Spleen (tissue), 11 donors: ENCODE measurements around the gene TMEM92. TPM values are rescaled to one million over a fixed set of nuclear protein-coding genes. Genes with fewer than 3 reads are reported as not detected.

Source experiments
- DNase-seq: peaks from one replicate; pipeline ENCODE4 v3.0.0-alpha.2; 2020
- H3K27ac ChIP-seq, 8 donors: fragments of 200-600 bp; sonication (generic) in 7 of 8; 1 replicate in 4 of 8; 2 replicates in 4 of 8; pipeline versions ENCODE4 v1.5.0 to v1.8.0; 2016 to 2021; ENCODE audit warnings: inconsistent platforms in 4 of 8, mild to moderate bottlenecking in 4 of 8, moderate library complexity in 1 of 8
- H3K27me3 ChIP-seq, 7 donors: fragments of 200-600 bp; sonication (generic) in 6 of 7; replicated peaks in 1 of 7; 1 replicate in 4 of 7; 2 replicates in 3 of 7; pipeline versions ENCODE4 v1.5.0 to v1.8.0; 2016 to 2021; ENCODE audit warnings: inconsistent platforms in 3 of 7, mild to moderate bottlenecking in 1 of 7
- H3K36me3 ChIP-seq, 6 donors: fragments of 200-600 bp; sonication (generic) in 5 of 6; 1 replicate in 4 of 6; 2 replicates in 2 of 6; pipeline versions ENCODE4 v1.5.0 to v1.8.0; 2016 to 2021; ENCODE audit warnings: inconsistent platforms in 2 of 6
- H3K4me1 ChIP-seq, 6 donors: fragments of 200-600 bp; sonication (generic) in 5 of 6; 1 replicate in 3 of 6; 2 replicates in 3 of 6; pipeline versions ENCODE4 v1.5.0 to v1.8.0; 2016 to 2021; ENCODE audit warnings: inconsistent platforms in 3 of 6
- H3K4me3 ChIP-seq, 8 donors: fragments of 200-600 bp; sonication (generic) in 7 of 8; 1 replicate in 4 of 8; 2 replicates in 4 of 8; pipeline versions ENCODE4 v1.5.0 to v1.8.0; 2016 to 2021; ENCODE audit warnings: inconsistent platforms in 4 of 8, mild to moderate bottlenecking in 4 of 8, moderate library complexity in 2 of 8
- H3K9me3 ChIP-seq, 8 donors: fragments of 200-600 bp; sonication (generic) in 7 of 8; 1 replicate in 4 of 8; 2 replicates in 4 of 8; pipeline versions ENCODE4 v1.5.0 to v1.8.0; 2016 to 2021; ENCODE audit warnings: inconsistent platforms in 4 of 8
- POLR2A ChIP-seq, 3 donors: fragments of 450-650 bp; IDR thresholded peaks; one replicate each; pipeline ENCODE4 v1.5.1; 2017; ENCODE audit warnings: antibody characterized with exemption in 3 of 3, mild to moderate bottlenecking in 1 of 3
- POLR2AphosphoS5 ChIP-seq, 3 donors: sonication (generic); formaldehyde crosslinking; IDR thresholded peaks; one replicate each; pipeline ENCODE4 v1.5.1; 2017; ENCODE audit warnings: antibody characterized with exemption in 3 of 3
- WGBS, 5 donors: extraction: QIAGEN DNeasy Blood & Tissue Kit in 3 of 5; methylation state at CpG; one replicate each; pipeline versions ENCODE4 v1.1.5 to v1.1.7; 2013 to 2018; 5-methylcytosine and 5-hydroxymethylcytosine counted together
- intact Hi-C: fragments of 100-400 bp; cut with DNase I; formaldehyde crosslinking; loops from one replicate; pipeline ENCODE4 v1.15.0; 2023; ENCODE audit warnings: low total_unique reads
- polyA plus RNA-seq, 3 donors: library from polyadenylated mRNA; stranded (reverse); fragments of 200-250 nt; gene quantifications; one replicate each; pipeline ENCODE4 v1.2.1, GENCODE V29; 2013
- total RNA-seq, 7 donors: library from RNA; depleted of rRNA in 3 of 7; stranded (reverse); fragments of >200 nt in 3 of 7; fragmentation: NEBNext Ultra II Directional in 4 of 7; extraction: Animal tissue kit (Norgen Biotek cat#: 25700) in 4 of 7; gene quantifications; one replicate each; pipeline versions ENCODE4 v1.1.0 to v1.2.1, GENCODE V29; 2016 to 2021
- TF ChIP-seq, protein P1 (sequence below), 11 experiments: fragments of 200-600 bp in 7 of 11; fragments of 450-650 bp in 4 of 11; sonication (generic) in 4 of 11; IDR thresholded peaks in 8 of 11; conservative IDR thresholded peaks in 3 of 11; 1 replicate in 7 of 11; 2 replicates in 4 of 11; pipeline versions ENCODE4 v1.4.0 to v1.8.0; 2016 to 2021; ENCODE audit warnings: antibody characterized with exemption in 11 of 11, inconsistent platforms in 4 of 11, mild to moderate bottlenecking in 1 of 11
- donor health status: healthy with polysubstance abuse.
- donor health status: DM: no; HTN: no; CAD: no; lungs with moderate emphysema.
- donor health status: DM: no; HTN: no; CAD: no.
- donor health status: Bipolar disorder and iron deficiency.
- donor health status: healthy.
- donor health status: DM: no; HTN: no; CAD: no.
- donor health status: DM: yes; HTN: yes; CAD: no.

The TMEM92 gene
- total and polyA plus RNA-seq, 10 donors = 0.06 to 0.49 (median 0.44) TPM; not detected in 7

DNA sequence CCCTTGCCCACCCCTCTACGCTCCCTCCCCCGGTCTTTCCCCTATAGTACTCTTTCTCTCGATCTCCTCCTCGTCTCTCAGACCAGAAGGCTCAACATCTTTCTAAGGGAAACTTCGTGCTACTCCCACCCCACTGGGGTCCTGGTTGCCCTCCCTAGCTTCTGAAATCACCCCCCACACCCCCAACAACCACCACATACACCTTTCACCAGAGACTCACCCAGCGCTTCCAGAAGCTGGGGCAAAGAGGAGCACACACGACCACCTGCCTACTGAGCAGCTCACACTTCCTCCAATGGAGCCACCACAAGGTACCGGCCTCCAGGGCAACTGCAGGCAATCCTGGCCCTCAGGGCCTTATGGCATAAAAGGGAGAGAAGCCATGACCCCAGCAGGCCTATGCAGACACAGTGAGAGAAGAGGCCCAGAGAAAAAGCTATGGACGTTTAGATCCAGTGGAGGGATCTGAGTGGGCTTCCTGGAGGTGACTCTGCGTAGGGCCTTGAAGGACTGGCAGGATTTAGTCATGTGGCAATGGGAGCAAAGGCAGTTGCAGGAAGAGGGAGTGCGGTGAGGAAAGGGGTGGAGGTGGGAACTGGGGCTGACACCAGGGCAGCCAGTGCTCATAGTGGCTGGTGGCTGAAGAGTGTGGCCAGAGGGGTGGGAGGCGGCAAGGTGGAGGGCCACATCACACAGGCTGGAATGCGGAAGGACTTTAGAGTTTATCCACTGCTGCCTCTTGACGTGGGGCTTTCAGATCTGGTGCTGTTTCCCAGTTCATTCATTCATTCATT lies 12.1 kb upstream of the TMEM92 start:
- peaks cover 0 to 9% (median 0%) of the 10 kb centered on the region in 6 donors for H3K4me1 ChIP-seq
- 73 to 86% (median 77%) methylated on average over 14 of the region's 14 CpGs for WGBS, 5 donors

DNA sequence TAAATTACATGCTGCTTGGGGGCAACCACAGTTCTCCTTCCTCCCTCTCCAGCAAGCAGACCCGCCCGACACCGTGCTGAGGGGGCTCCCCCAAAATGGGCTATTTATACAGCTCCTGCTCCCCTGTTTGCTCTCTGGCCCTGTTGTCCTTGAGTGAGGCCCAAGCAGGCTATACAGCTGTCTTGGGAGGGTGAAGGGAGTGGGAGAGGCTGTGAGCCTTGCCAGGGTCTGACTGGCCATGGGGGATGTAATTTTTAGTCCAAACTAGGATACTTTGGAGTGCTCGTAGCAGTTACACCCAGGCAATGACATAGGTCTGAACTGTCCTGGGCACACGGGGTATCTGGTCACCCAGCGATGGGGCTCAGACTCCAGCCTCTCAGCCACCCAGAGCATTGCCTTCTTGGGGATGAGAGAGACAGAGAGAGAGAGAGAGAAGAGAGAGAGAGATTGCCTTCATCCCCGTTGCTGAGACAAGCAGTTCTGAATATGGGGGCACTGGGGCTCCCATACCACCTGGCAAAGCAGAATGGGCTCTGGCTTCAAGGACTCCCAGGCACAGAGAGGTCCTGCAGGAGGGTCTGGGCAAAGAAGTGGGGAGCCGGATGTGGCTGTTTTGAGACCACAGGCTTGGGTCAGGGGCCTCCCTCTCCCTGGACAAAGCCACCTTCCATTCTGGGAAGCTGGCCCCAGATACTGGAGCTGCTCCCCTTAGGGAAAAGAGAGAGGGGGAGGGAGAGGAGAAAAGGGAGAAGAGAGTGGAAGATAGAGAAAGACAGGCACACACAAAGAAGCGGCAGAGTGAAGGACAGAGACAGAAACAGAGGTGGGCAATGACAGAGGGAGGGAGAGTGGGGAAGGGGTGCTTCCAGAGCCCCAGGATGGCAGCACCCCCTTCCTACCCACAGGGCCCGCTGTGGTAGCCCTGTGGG lies 10.7 kb upstream of the TMEM92 start:
- intact Hi-C loops = no loop called here
- H3K4me1 ChIP-seq = peaks cover 0 to 9% (median 0%) of the 10 kb centered on the region in 6 donors

More for the DNA sequence above, 12.1 kb upstream of the TMEM92 start:
- Histone ChIP-seq H3K4me3 (no peak overlapping the region), H3K9me3 (no peaks in the 10 kb centered on the region), H3K36me3 (no peaks in the 10 kb centered on the region), H3K27ac (no peak overlapping the region), H3K27me3 (peaks cover 0 to 49% (median 0%) of the 10 kb centered on the region in 7 donors)
- intact Hi-C loops = no loop called here
- no peak for TF ChIP-seq POLR2A (IDR thresholded peaks at IDR 0.05)
- TF ChIP-seq POLR2AphosphoS5 (IDR thresholded peaks at IDR 0.05) = no peak
- TF ChIP-seq, protein P1, sequence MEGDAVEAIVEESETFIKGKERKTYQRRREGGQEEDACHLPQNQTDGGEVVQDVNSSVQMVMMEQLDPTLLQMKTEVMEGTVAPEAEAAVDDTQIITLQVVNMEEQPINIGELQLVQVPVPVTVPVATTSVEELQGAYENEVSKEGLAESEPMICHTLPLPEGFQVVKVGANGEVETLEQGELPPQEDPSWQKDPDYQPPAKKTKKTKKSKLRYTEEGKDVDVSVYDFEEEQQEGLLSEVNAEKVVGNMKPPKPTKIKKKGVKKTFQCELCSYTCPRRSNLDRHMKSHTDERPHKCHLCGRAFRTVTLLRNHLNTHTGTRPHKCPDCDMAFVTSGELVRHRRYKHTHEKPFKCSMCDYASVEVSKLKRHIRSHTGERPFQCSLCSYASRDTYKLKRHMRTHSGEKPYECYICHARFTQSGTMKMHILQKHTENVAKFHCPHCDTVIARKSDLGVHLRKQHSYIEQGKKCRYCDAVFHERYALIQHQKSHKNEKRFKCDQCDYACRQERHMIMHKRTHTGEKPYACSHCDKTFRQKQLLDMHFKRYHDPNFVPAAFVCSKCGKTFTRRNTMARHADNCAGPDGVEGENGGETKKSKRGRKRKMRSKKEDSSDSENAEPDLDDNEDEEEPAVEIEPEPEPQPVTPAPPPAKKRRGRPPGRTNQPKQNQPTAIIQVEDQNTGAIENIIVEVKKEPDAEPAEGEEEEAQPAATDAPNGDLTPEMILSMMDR (IDR thresholded peaks at IDR 0.05 in 8 of 11, conservative IDR thresholded peaks at IDR 0.05 in 3 of 11) = no peak
- peak; percentile 31 for DNase-seq

DNA sequence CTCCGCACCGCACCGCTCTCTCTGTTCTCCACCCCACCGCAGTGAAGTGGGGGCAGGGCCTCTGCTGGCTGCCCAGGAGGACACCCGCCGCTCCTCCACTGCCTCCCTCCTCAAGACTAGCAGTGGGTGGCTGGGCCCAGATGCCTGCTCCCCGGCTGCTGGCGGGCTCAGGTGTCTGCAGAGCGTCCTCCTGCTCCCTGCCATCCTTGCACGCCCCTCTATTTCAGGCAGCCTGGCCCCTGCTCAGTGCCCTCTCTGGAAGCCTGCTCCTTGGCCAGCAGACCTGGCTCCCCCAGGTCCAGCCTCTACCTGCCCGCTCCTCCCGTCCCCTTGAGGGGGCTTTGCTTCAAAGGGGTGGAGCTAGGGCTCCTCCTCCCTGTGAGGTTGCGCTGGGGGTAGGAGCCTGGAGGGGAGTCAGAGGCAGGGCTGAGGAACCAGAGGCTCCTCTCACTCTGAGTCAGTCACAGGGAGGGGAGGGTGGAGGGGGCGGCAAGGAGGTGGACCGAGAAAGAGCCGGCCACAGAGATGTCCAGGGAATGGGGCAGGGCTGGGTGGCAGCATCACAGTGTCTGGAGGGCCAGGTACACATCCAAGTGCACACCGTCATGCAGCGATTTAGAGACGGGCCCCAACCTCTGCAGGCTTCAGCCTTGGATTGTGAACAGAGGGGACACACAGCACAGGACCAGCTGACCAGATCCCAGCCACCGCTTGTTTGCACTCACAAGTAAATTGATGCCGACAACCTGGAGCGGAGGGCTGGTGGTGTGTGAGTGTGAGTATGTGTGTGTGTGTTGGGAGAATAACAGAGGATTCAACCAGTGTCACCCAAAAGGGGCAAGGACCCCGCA lies 9.8 kb upstream of the TMEM92 start:
- no peak overlapping the region for H3K27ac ChIP-seq
- peak; percentile 65 for DNase-seq
- H3K36me3 ChIP-seq = no peaks in the 10 kb centered on the region
- H3K4me1 ChIP-seq = peaks cover 0 to 9% (median 0%) of the 10 kb centered on the region in 6 donors
- no peak overlapping the region for H3K4me3 ChIP-seq
- intact Hi-C loops = no loop called here
- WGBS, 5 donors = 71 to 84% (median 81%) methylated on average over 20 to 23 of the region's 23 CpGs
- H3K9me3 ChIP-seq = no peaks in the 10 kb centered on the region
- peaks cover 0 to 34% (median 0%) of the 10 kb centered on the region in 7 donors for H3K27me3 ChIP-seq
- TF ChIP-seq, protein P1 (IDR thresholded peaks at IDR 0.05 in 8 of 11, conservative IDR thresholded peaks at IDR 0.05 in 3 of 11) = no peak
- TF ChIP-seq POLR2AphosphoS5 (IDR thresholded peaks at IDR 0.05) = no peak
- no peak for TF ChIP-seq POLR2A (IDR thresholded peaks at IDR 0.05)

More for the DNA sequence above, 10.7 kb upstream of the TMEM92 start:
- peaks cover 0 to 43% (median 0%) of the 10 kb centered on the region in 7 donors for H3K27me3 ChIP-seq
- no peak overlapping the region for H3K4me3 ChIP-seq
- no peak for TF ChIP-seq POLR2AphosphoS5 (IDR thresholded peaks at IDR 0.05)
- TF ChIP-seq, protein P1 (IDR thresholded peaks at IDR 0.05 in 8 of 11, conservative IDR thresholded peaks at IDR 0.05 in 3 of 11) = no peak
- H3K27ac ChIP-seq = no peak overlapping the region
- no peaks in the 10 kb centered on the region for H3K9me3 ChIP-seq
- 72 to 89% (median 79%) methylated on average over 9 to 10 of the region's 10 CpGs for WGBS, 5 donors
- no peaks in the 10 kb centered on the region for H3K36me3 ChIP-seq
- DNase-seq = peak; percentile 57
